ENCODE measurements around the gene CNTNAP2.

CNTNAP2 gene

GRCh38 chr7:148121401-148121800 is 2004.8 kb downstream of the CNTNAP2 start:
- no peak overlapping the region for H3K27ac ChIP-seq (ENCODE audit: insufficient read depth in 1 of 2, low read depth in 1 of 2, low read length in 2 of 2, poor library complexity in 1 of 2, severe bottlenecking in 2 of 2)
- peaks cover 0 to 1% (median 0%) of the 10 kb centered on the region in 5 experiments for H3K9me3 ChIP-seq (ENCODE audit: control extremely low read depth in 1 of 5, control insufficient read depth in 4 of 5, insufficient read depth in 2 of 5, low read depth in 1 of 5, low read length in 4 of 5)
- H3K36me3 ChIP-seq (ENCODE audit: control insufficient read depth in 4 of 4, insufficient read depth in 4 of 4, low read length in 3 of 4): no peaks in the 10 kb centered on the region
- H3K27me3 ChIP-seq (replicated peaks in 2 of 5; ENCODE audit: control insufficient read depth in 4 of 5, insufficient read depth in 5 of 5, low read length in 4 of 5): no peaks in the 10 kb centered on the region
- WGBS (ENCODE audit: insufficient coverage): 78% methylated on average over 3 of the region's 4 CpGs
- H3K4me3 ChIP-seq (ENCODE audit: control insufficient read depth in 1 of 7, extremely low read depth in 1 of 7, insufficient read depth in 4 of 7, low read depth in 2 of 7, low read length in 6 of 7): no peak overlapping the region
- H3K4me1 ChIP-seq (ENCODE audit: control extremely low read depth in 1 of 4, control insufficient read depth in 4 of 4, insufficient read depth in 4 of 4, low read length in 3 of 4): no peaks in the 10 kb centered on the region
- POLR2A ChIA-PET: no interaction called here
- CTCF ChIA-PET: no interaction called here
- no peak for DNase-seq

DNA sequence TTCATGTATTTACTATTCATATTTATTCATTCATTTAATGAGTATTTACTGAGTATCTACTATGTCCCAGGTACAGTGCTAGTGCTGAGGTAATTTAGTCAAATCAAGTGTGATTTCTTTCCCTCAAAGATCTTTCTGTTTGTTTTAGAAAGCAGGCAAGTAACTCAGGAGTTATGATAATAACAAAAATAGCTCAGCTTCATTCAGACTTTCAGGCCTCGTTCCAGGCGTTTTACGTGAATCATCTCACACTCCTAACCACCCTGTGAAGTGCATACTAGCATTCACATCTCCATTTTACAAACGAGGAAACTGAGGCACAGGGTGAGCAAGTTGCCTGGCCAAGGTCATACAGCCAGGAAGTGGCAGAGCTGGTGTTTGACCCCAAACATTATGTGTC is 2005.2 kb downstream of the CNTNAP2 start:
- Histone ChIP-seq H3K27ac (ENCODE audit: insufficient read depth in 1 of 2, low read depth in 1 of 2, low read length in 2 of 2, poor library complexity in 1 of 2, severe bottlenecking in 2 of 2) (no peak overlapping the region), H3K27me3 (replicated peaks in 2 of 5; ENCODE audit: control insufficient read depth in 4 of 5, insufficient read depth in 5 of 5, low read length in 4 of 5) (no peaks in the 10 kb centered on the region), H3K9me3 (ENCODE audit: control extremely low read depth in 1 of 5, control insufficient read depth in 4 of 5, insufficient read depth in 2 of 5, low read depth in 1 of 5, low read length in 4 of 5) (peaks cover 0 to 1% (median 0%) of the 10 kb centered on the region in 5 experiments), H3K4me1 (ENCODE audit: control extremely low read depth in 1 of 4, control insufficient read depth in 4 of 4, insufficient read depth in 4 of 4, low read length in 3 of 4) (no peaks in the 10 kb centered on the region), H3K4me3 (ENCODE audit: control insufficient read depth in 1 of 7, extremely low read depth in 1 of 7, insufficient read depth in 4 of 7, low read depth in 2 of 7, low read length in 6 of 7) (no peak overlapping the region), H3K36me3 (ENCODE audit: control insufficient read depth in 4 of 4, insufficient read depth in 4 of 4, low read length in 3 of 4) (no peaks in the 10 kb centered on the region)
- no peak for DNase-seq
- ChIA-PET CTCF (no interaction called here), POLR2A (no interaction called here)
- WGBS (ENCODE audit: insufficient coverage): 94% methylated on average over 4 of the region's 4 CpGs

GRCh38 chr7:148124477-148124876 is 2007.9 kb downstream of the CNTNAP2 start:
- 97% methylated on average over 4 of the region's 5 CpGs for WGBS (ENCODE audit: insufficient coverage)
- no peak for DNase-seq
- POLR2A ChIA-PET: interaction anchor here (0.6 kb wide), 1 partner anchor 633 kb away, joined by 3 read pairs; no protein-coding TSS in a partner anchor
- peaks cover 0 to 1% (median 0%) of the 10 kb centered on the region in 5 experiments for H3K9me3 ChIP-seq (ENCODE audit: control extremely low read depth in 1 of 5, control insufficient read depth in 4 of 5, insufficient read depth in 2 of 5, low read depth in 1 of 5, low read length in 4 of 5)
- no peaks in the 10 kb centered on the region for H3K36me3 ChIP-seq (ENCODE audit: control insufficient read depth in 4 of 4, insufficient read depth in 4 of 4, low read length in 3 of 4)
- no peaks in the 10 kb centered on the region for H3K4me1 ChIP-seq (ENCODE audit: control extremely low read depth in 1 of 4, control insufficient read depth in 4 of 4, insufficient read depth in 4 of 4, low read length in 3 of 4)
- CTCF ChIA-PET: no interaction called here
- H3K4me3 ChIP-seq (ENCODE audit: control insufficient read depth in 1 of 7, extremely low read depth in 1 of 7, insufficient read depth in 4 of 7, low read depth in 2 of 7, low read length in 6 of 7): no peak overlapping the region
- H3K27ac ChIP-seq (ENCODE audit: insufficient read depth in 1 of 2, low read depth in 1 of 2, low read length in 2 of 2, poor library complexity in 1 of 2, severe bottlenecking in 2 of 2): no peak overlapping the region
- H3K27me3 ChIP-seq (replicated peaks in 2 of 5; ENCODE audit: control insufficient read depth in 4 of 5, insufficient read depth in 5 of 5, low read length in 4 of 5): no peaks in the 10 kb centered on the region

DNA sequence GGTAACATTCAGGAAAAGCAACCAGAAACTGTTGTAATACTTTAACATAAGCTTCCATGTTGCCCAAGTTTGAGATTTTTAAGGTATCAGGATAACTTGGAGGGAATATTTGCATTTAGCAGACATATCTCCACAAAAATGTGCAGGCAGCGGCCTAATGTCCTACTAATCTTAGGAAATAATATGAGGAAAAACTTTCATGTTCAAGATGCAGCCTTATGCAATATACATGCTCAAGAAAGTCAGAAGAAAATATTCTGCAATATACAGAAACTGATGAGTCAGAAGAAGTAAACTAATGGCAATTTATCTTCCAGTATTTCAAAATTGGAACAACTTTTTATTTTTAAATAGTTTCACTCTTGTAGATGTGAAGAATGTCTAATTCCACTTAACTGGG is 2010.8 kb downstream of the CNTNAP2 start:
- H3K4me1 ChIP-seq (ENCODE audit: control extremely low read depth in 1 of 4, control insufficient read depth in 4 of 4, insufficient read depth in 4 of 4, low read length in 3 of 4): no peaks in the 10 kb centered on the region
- CTCF ChIA-PET: no interaction called here
- no peaks in the 10 kb centered on the region for H3K27me3 ChIP-seq (replicated peaks in 2 of 5; ENCODE audit: control insufficient read depth in 4 of 5, insufficient read depth in 5 of 5, low read length in 4 of 5)
- WGBS (ENCODE audit: insufficient coverage): no CpG with 5 or more reads among the region's 1 CpG
- POLR2A ChIA-PET: no interaction called here
- H3K9me3 ChIP-seq (ENCODE audit: control extremely low read depth in 1 of 5, control insufficient read depth in 4 of 5, insufficient read depth in 2 of 5, low read depth in 1 of 5, low read length in 4 of 5): peaks cover 0 to 1% (median 0%) of the 10 kb centered on the region in 5 experiments
- no peak overlapping the region for H3K4me3 ChIP-seq (ENCODE audit: control insufficient read depth in 1 of 7, extremely low read depth in 1 of 7, insufficient read depth in 4 of 7, low read depth in 2 of 7, low read length in 6 of 7)
- no peaks in the 10 kb centered on the region for H3K36me3 ChIP-seq (ENCODE audit: control insufficient read depth in 4 of 4, insufficient read depth in 4 of 4, low read length in 3 of 4)
- no peak overlapping the region for H3K27ac ChIP-seq (ENCODE audit: insufficient read depth in 1 of 2, low read depth in 1 of 2, low read length in 2 of 2, poor library complexity in 1 of 2, severe bottlenecking in 2 of 2)
- no peak for DNase-seq

- peaks cover 0 to 1% (median 0%) of the 10 kb centered on the region in 5 experiments for H3K9me3 ChIP-seq (ENCODE audit: control extremely low read depth in 1 of 5, control insufficient read depth in 4 of 5, insufficient read depth in 2 of 5, low read depth in 1 of 5, low read length in 4 of 5)
- H3K4me1 ChIP-seq (ENCODE audit: control extremely low read depth in 1 of 4, control insufficient read depth in 4 of 4, insufficient read depth in 4 of 4, low read length in 3 of 4): no peaks in the 10 kb centered on the region
- H3K36me3 ChIP-seq (ENCODE audit: control insufficient read depth in 4 of 4, insufficient read depth in 4 of 4, low read length in 3 of 4): no peaks in the 10 kb centered on the region
- H3K4me3 ChIP-seq (ENCODE audit: control insufficient read depth in 1 of 7, extremely low read depth in 1 of 7, insufficient read depth in 4 of 7, low read depth in 2 of 7, low read length in 6 of 7): no peak overlapping the region
- DNase-seq: no peak
- H3K27ac ChIP-seq (ENCODE audit: insufficient read depth in 1 of 2, low read depth in 1 of 2, low read length in 2 of 2, poor library complexity in 1 of 2, severe bottlenecking in 2 of 2): no peak overlapping the region
- H3K27me3 ChIP-seq (replicated peaks in 2 of 5; ENCODE audit: control insufficient read depth in 4 of 5, insufficient read depth in 5 of 5, low read length in 4 of 5): no peaks in the 10 kb centered on the region
- ChIA-PET POLR2A (interaction anchor here (0.6 kb wide), 1 partner anchor 70 kb away, joined by 3 read pairs; no protein-coding TSS in a partner anchor), CTCF (no interaction called here)
- WGBS (ENCODE audit: insufficient coverage): 100% methylated on average over 5 of the region's 6 CpGs
These were observed 2012.4 kb downstream of the CNTNAP2 start for GRCh38 chr7:148129023-148129422.

DNA sequence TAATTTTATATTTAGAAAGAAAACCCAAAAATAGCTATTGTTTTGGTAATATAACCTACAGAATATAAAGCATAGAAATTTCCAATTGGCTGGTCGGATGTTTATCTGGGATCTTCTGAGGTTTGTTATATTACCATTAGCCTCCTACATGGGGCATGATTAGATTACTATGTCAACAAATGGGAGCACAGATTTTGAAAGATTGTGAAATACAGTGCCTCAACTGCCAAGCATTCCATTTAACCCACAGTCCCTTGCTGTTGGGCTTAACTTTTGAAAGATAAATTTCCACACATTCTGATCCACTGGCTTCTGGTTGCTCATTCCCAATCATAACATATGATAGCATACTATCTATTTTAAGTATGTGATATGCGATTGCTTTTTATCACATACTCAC is 2018.5 kb downstream of the CNTNAP2 start:
- Histone ChIP-seq H3K36me3 (ENCODE audit: control insufficient read depth in 4 of 4, insufficient read depth in 4 of 4, low read length in 3 of 4) (no peaks in the 10 kb centered on the region), H3K4me1 (ENCODE audit: control extremely low read depth in 1 of 4, control insufficient read depth in 4 of 4, insufficient read depth in 4 of 4, low read length in 3 of 4) (no peaks in the 10 kb centered on the region), H3K9me3 (ENCODE audit: control extremely low read depth in 1 of 5, control insufficient read depth in 4 of 5, insufficient read depth in 2 of 5, low read depth in 1 of 5, low read length in 4 of 5) (peaks cover 0 to 5% (median 3%) of the 10 kb centered on the region in 5 experiments), H3K27me3 (replicated peaks in 2 of 5; ENCODE audit: control insufficient read depth in 4 of 5, insufficient read depth in 5 of 5, low read length in 4 of 5) (peaks cover 0 to 3% (median 0%) of the 10 kb centered on the region in 5 experiments), H3K4me3 (ENCODE audit: control insufficient read depth in 1 of 7, extremely low read depth in 1 of 7, insufficient read depth in 4 of 7, low read depth in 2 of 7, low read length in 6 of 7) (no peak overlapping the region), H3K27ac (ENCODE audit: insufficient read depth in 1 of 2, low read depth in 1 of 2, low read length in 2 of 2, poor library complexity in 1 of 2, severe bottlenecking in 2 of 2) (no peak overlapping the region)
- DNase-seq: no peak
- ChIA-PET POLR2A (no interaction called here), CTCF (no interaction called here)
- WGBS (ENCODE audit: insufficient coverage): no CpG with 5 or more reads among the region's 2 CpGs

DNA sequence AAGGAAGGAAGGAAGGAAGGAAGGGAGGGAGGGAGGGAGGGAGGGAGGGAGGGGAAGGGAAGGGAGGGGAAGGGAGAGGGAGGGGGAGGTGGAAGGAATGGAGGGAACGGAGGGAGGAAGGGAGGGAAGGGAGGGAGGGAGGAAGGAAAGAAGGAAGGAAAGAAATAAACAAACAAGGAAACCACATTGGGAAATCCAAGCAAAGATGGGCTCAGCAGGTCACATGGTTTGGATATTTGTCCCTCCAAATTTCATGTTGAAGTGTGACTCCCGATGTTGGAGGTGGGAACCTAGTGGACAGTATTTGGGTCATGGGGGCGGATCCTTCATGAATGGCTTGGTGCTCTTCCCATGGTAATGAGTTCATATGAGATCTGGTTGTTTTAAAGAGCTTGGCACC is 2019.4 kb downstream of the CNTNAP2 start:
- WGBS (ENCODE audit: insufficient coverage): 93% methylated on average over 2 of the region's 3 CpGs
- H3K4me1 ChIP-seq (ENCODE audit: control extremely low read depth in 1 of 4, control insufficient read depth in 4 of 4, insufficient read depth in 4 of 4, low read length in 3 of 4): no peaks in the 10 kb centered on the region
- DNase-seq: no peak
- POLR2A ChIA-PET: no interaction called here
- H3K4me3 ChIP-seq (ENCODE audit: control insufficient read depth in 1 of 7, extremely low read depth in 1 of 7, insufficient read depth in 4 of 7, low read depth in 2 of 7, low read length in 6 of 7): no peak overlapping the region
- peaks cover 0 to 3% (median 0%) of the 10 kb centered on the region in 5 experiments for H3K27me3 ChIP-seq (replicated peaks in 2 of 5; ENCODE audit: control insufficient read depth in 4 of 5, insufficient read depth in 5 of 5, low read length in 4 of 5)
- no peaks in the 10 kb centered on the region for H3K36me3 ChIP-seq (ENCODE audit: control insufficient read depth in 4 of 4, insufficient read depth in 4 of 4, low read length in 3 of 4)
- CTCF ChIA-PET: no interaction called here
- peaks cover 0 to 5% (median 3%) of the 10 kb centered on the region in 5 experiments for H3K9me3 ChIP-seq (ENCODE audit: control extremely low read depth in 1 of 5, control insufficient read depth in 4 of 5, insufficient read depth in 2 of 5, low read depth in 1 of 5, low read length in 4 of 5)
- no peak overlapping the region for H3K27ac ChIP-seq (ENCODE audit: insufficient read depth in 1 of 2, low read depth in 1 of 2, low read length in 2 of 2, poor library complexity in 1 of 2, severe bottlenecking in 2 of 2)

Measured in common myeloid progenitor, CD34-positive (primary cell).